DMS 273 (cell line): Measurements from ENCODE around the gene IDUA.
"Not testable (repeated sequence)": the region's sequence is repeated elsewhere in the genome, so short reads cannot be mapped to it uniquely, and the experiment has no call there.

Source experiments
- DNase-seq: peaks from one replicate; lab custom pipeline; 2025; ENCODE audit not compliant: unreplicated experiment; lab: John Stamatoyannopoulos, UW

IDUA gene

GRCh38 chr4:1043162-1043561 lies 56.3 kb downstream of the IDUA start:
- no peak for DNase-seq

GRCh38 chr4:1043651-1044468 lies 57.0 kb downstream of the IDUA start:
- no peak for DNase-seq

GRCh38 chr4:1044469-1045192 lies 57.8 kb downstream of the IDUA start:
- DNase-seq: no peak

GRCh38 chr4:1045193-1045594 lies 58.4 kb downstream of the IDUA start:
- DNase-seq: no peak

- no peak for DNase-seq
Observed at GRCh38 chr4:1045595-1046201, 58.9 kb downstream of the IDUA start.

GRCh38 chr4:1046581-1047011 lies 59.8 kb downstream of the IDUA start:
- peak; percentile 85 for DNase-seq

GRCh38 chr4:1047106-1047975 lies 60.5 kb downstream of the IDUA start:
- no peak for DNase-seq

- DNase-seq: no peak
Observed at GRCh38 chr4:1047976-1048772, 61.3 kb downstream of the IDUA start.

GRCh38 chr4:1048773-1049590 lies 62.1 kb downstream of the IDUA start:
- no peak for DNase-seq

- DNase-seq: no peak
Observed at GRCh38 chr4:1049591-1049905, 62.7 kb downstream of the IDUA start.

- DNase-seq: no peak
Observed at GRCh38 chr4:1050486-1051213, 63.8 kb downstream of the IDUA start.

GRCh38 chr4:1051472-1051871 lies 64.6 kb downstream of the IDUA start:
- DNase-seq: no peak

GRCh38 chr4:1052231-1052671 lies 65.4 kb downstream of the IDUA start:
- no peak for DNase-seq

GRCh38 chr4:1053080-1053661 lies 66.3 kb downstream of the IDUA start:
- DNase-seq: peak; percentile 48

- DNase-seq: not testable (repeated sequence)
Observed at GRCh38 chr4:1053891-1054290, 67.0 kb downstream of the IDUA start.
